Epithelial cell of esophagus (primary cell): Measurements from ENCODE around the gene TUBA4B.

Source experiments
- DNase-seq: peaks from one replicate; pipeline ENCODE4 v3.0.0; 2010; ENCODE audit warnings: low read depth
- H3K4me3 ChIP-seq: 2 replicates; pipeline ENCODE4 v1.5.1; 2011; ENCODE audit warnings: mild to moderate bottlenecking, low read length, control low read depth
- CTCF ChIP-seq: IDR thresholded peaks from 2 replicates; pipeline ENCODE4 v1.5.1; 2011; ENCODE audit warnings: low read depth, mild to moderate bottlenecking, low read length, control low read depth, inconsistent platforms; ENCODE audit not compliant: insufficient read depth; ENCODE audit errors: missing control alignments

TUBA4B gene

GRCh38 chr2:219314804-219315468 is 61.9 kb downstream of the TUBA4B start:
- no peak for TF ChIP-seq CTCF
- no peak for DNase-seq
- no peak overlapping the region for H3K4me3 ChIP-seq
